Stimulated activated memory B cell treated with anti-CD40 and anti-IgM and Interleukin-4, amounts not matched to agents 10 μg/mL and 1 μg/mL and 100 μg/mL, for 72 hours (primary cell): ENCODE measurements around the gene WNK2.
A peak's percentile ranks its signal among the peaks of the same experiment; 100 is the strongest.

Source experiments
- ATAC-seq: fragments of 150-1000 bp; cut with Tn5 transposase; 2 replicates; pipeline ENCODE4 v1.10.0; 2021
- H3K27ac Mint-ChIP-seq: one replicate; pipeline ENCODE4 v1.8.0; 2022; ENCODE audit warnings: mild to moderate bottlenecking, mixed read lengths
- H3K27me3 Mint-ChIP-seq: one replicate; pipeline ENCODE4 v1.8.0; 2022; ENCODE audit warnings: mixed read lengths
- H3K36me3 Mint-ChIP-seq: one replicate; pipeline ENCODE4 v1.8.0; 2022; ENCODE audit warnings: mixed read lengths
- H3K4me1 Mint-ChIP-seq: one replicate; pipeline ENCODE4 v1.8.0; 2022; ENCODE audit warnings: mixed read lengths
- H3K4me3 Mint-ChIP-seq: one replicate; pipeline ENCODE4 v1.8.0; 2022; ENCODE audit warnings: mild to moderate bottlenecking, moderate library complexity, mixed read lengths
- H3K9me3 Mint-ChIP-seq: one replicate; pipeline ENCODE4 v1.8.0; 2022; ENCODE audit warnings: mixed read lengths

WNK2 gene

DNA sequence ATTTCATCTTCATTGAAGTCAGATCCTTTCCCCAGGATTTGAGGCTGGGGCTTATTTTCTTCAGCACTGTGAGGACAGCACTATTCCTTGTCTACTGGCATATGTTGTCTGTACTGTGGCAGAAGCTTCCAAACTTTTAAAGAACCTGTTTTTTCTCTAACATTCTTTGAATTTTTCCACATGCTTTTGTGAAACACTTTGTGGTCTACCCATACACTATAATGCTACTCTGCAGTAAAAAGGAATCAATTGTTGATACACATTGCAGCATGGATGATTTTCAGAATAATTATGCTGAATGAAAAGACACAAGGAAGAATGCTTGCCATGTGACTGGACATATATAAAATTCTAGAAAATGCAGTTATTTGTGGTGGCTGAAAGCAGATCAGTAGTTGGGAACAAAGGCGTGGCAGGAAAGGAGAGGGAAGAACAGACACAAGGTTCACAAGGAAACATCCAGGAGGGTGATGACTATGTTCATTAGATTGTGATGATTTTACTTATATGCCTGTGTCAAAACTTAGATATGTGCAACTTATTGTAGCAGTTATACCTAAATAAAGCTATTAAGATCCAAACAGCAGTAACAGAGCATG, 96.8 kb downstream of the WNK2 start:
- Mint-ChIP-seq H3K4me1 (peaks cover 9% of the 10 kb centered on the region), H3K27me3 (peaks cover 84% of the 10 kb centered on the region)

DNA sequence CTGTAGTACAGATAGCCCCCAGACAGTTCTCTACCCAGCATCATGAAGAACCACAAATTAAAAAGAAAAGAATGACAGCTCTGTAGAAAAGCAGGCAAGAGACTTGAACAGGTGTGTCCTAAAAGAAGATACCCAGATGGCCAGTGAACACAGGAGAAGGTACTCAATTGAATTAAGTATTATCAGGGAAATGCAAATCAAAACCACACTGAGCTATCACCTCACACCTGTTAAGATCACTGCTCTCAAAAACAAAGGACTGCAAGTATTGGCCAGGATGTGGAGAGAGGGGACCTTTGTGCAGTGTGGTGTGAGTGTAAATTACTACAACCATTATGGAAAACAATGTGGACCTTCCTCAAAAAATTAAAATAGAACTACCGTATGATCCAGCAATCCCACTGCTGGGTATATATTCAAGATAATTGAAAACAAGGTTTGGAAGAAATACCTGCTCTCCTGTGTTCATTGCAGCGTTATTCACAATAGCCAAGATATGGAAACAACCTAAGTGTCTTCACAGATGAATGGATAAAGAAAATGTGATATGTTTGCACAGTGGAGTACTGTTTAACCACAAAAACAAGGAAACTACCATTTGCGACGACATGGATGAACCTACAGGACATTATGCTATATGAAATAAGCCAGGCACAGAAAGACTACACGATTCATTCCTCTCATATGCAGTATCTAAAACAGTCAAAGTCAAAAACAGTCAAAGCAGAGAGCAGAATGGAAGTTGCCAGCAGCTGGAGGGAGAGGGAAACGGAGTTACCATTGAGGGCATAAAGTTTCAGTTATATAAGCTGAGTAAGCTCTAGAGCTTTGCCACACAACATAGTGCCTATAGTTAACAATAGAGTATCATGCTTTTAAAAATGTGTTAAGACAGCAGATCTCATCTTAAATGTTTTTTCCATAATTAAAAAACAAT, 102.6 kb downstream of the WNK2 start:
- no peaks in the 10 kb centered on the region for H3K36me3 Mint-ChIP-seq
- H3K27me3 Mint-ChIP-seq = peaks cover 73% of the 10 kb centered on the region
- H3K4me3 Mint-ChIP-seq = no peak overlapping the region
- peaks cover 26% of the 10 kb centered on the region for H3K4me1 Mint-ChIP-seq
- H3K9me3 Mint-ChIP-seq = peaks cover 2% of the 10 kb centered on the region
- peak; percentile 47 for ATAC-seq
- H3K27ac Mint-ChIP-seq = no peak overlapping the region

More for the DNA sequence above, 96.8 kb downstream of the WNK2 start:
- Mint-ChIP-seq H3K9me3 (peaks cover 2% of the 10 kb centered on the region), H3K4me3 (no peak overlapping the region), H3K36me3 (no peaks in the 10 kb centered on the region), H3K27ac (no peak overlapping the region)
- no peak for ATAC-seq

DNA sequence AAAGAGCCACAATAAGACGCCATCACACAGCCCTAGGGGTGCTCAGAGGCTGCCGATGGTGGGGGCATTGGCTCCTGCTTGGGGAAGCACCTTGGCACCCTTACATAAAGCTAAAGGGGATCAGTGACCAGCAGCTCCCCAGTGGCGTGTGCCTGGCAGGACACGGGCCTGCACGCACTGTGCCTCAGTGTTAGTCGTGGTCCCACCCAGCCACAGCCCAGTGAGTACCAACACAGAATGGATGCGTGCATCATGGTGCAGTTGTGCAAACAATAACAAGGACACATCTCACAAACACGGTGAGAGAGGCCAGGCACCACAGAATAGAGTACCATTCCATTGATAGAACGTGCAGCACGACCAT, 103.2 kb downstream of the WNK2 start:
- no peak for ATAC-seq
- peaks cover 72% of the 10 kb centered on the region for H3K27me3 Mint-ChIP-seq
- no peaks in the 10 kb centered on the region for H3K36me3 Mint-ChIP-seq
- H3K27ac Mint-ChIP-seq = no peak overlapping the region
- peaks cover 28% of the 10 kb centered on the region for H3K4me1 Mint-ChIP-seq
- H3K4me3 Mint-ChIP-seq = no peak overlapping the region
- peaks cover 2% of the 10 kb centered on the region for H3K9me3 Mint-ChIP-seq

DNA sequence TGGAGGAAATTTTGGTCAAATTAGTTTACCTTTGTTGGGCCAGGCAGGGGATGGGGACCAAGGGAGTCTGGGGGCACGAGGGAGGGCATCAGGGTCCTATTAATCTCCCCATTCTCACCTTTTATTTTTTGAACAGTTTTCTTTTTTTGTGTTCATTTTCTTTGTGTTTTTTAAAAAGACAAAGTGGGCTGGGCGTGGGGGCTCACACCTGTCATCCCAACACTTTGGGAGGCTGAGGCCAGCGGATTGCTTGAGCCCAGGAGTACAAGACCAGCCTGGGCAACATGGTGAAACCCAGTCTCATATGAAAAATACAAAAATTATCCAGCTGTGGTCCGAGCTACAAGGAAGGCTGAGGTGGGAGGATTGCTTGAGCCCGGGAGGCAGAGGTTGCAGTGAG, 103.7 kb downstream of the WNK2 start:
- peaks cover 68% of the 10 kb centered on the region for H3K27me3 Mint-ChIP-seq
- H3K4me3 Mint-ChIP-seq = no peak overlapping the region
- H3K9me3 Mint-ChIP-seq = peaks cover 2% of the 10 kb centered on the region
- peaks cover 28% of the 10 kb centered on the region for H3K4me1 Mint-ChIP-seq
- no peaks in the 10 kb centered on the region for H3K36me3 Mint-ChIP-seq
- H3K27ac Mint-ChIP-seq = no peak overlapping the region
- no peak for ATAC-seq

DNA sequence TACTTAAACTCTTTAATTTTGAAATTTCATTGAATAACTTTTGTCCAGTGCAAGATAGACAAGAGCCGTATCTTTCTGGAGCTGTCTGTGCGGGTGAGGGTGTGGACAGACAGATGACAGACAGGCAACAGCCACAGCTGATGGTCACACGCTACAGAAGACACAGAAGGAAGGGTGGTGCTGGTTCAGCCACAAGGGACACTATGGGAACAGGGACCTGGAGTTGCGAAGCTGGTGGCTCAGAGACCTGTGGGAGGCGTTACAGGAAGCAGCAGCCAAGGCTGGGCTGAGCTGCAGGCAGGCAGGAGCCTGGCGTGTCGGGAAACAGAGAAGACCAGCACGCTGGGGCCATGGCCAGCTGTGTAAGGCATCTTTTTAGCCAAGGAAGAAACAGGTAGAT, 104.4 kb downstream of the WNK2 start:
- Mint-ChIP-seq H3K4me1 (peaks cover 28% of the 10 kb centered on the region), H3K27me3 (peaks cover 62% of the 10 kb centered on the region), H3K4me3 (no peak overlapping the region), H3K9me3 (peaks cover 2% of the 10 kb centered on the region), H3K27ac (no peak overlapping the region), H3K36me3 (no peaks in the 10 kb centered on the region)
- no peak for ATAC-seq

DNA sequence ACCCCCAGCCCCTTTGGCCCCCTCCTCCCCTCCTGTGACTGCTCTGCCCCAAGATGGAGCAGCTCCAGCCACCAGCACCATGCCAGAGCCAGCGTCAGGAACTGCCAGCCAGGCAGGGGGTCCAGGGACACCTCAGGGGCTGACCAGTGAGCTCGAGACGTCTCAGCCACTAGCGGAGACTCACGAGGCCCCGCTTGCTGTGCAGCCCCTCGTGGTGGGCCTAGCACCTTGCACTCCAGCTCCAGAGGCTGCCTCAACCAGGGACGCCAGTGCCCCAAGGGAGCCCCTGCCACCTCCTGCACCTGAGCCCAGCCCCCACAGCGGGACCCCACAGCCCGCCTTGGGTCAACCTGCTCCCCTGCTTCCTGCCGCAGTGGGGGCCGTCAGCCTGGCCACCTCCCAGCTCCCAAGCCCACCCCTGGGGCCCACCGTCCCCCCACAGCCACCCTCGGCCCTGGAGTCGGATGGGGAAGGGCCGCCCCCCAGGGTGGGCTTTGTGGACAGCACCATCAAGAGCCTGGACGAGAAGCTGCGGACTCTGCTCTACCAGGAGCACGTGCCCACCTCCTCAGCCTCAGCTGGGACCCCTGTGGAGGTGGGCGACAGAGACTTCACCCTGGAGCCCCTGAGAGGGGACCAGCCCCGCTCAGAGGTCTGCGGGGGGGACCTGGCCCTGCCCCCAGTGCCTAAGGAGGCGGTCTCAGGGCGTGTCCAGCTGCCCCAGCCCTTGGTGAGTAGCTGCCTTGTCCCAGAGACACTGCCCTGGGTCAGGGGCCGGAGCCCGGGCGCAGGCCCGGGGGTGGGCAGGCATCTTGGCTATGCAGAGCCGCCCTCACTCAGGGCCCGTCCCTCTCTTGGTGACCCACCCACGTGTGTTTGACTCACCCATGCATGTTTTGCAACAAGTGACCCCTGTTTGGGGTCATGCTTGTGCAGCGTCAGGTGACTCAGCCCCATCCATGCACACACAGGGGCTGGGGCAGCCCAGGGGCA, 105.2 kb downstream of the WNK2 start:
- Mint-ChIP-seq H3K4me3 (no peak overlapping the region), H3K9me3 (no peaks in the 10 kb centered on the region), H3K36me3 (no peaks in the 10 kb centered on the region), H3K4me1 (peaks cover 36% of the 10 kb centered on the region), H3K27ac (no peak overlapping the region), H3K27me3 (peaks cover 62% of the 10 kb centered on the region)
- ATAC-seq = peak; percentile 3

DNA sequence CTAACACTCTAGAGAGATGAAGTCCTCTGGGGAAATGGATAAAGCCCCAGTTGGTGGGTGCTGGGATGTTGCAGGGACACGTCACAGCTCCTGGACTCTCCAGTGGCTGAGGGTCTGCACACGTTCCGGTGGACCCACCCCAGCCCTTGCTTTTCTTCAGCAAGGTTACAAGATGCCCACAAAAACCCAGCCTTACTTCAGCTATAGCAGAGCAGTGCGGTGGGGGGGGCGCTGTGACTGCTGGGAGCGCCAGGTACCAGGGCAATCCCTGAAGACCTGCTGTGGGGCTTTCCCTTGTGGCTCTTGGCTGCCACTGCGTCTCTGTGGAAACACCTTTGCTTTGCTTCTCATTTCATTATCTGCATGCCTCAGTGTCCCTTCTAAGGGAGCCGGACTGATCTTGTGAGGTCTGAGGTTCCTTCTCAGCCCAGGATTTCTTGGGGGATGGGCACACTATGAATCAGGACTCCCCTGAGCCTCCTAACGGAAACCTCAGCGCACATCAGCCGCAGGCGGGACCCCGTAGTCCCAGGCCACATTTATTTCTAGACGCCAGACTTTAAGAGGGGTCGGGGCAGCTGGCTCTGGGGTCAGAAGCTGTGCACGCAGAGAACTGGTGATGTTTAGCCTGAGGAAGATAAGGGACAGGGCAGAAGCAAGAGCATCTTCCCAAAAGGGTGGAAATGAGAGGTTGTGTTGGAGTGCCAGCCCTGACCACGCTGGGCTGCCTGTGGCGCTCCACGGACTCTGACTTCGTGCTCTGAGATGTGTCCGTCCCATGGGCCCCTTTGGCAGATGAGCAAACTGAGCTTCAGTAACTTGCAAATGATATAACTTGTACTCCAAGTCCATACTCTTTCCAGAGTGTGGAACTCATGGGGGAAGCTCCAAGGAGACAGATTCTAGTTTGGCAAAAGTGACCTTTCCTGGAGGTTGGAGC, 106.8 kb downstream of the WNK2 start:
- H3K27ac Mint-ChIP-seq = no peak overlapping the region
- H3K27me3 Mint-ChIP-seq = peaks cover 61% of the 10 kb centered on the region
- peak; percentile 58 for ATAC-seq
- no peaks in the 10 kb centered on the region for H3K36me3 Mint-ChIP-seq
- H3K4me1 Mint-ChIP-seq = peaks cover 48% of the 10 kb centered on the region
- H3K9me3 Mint-ChIP-seq = no peaks in the 10 kb centered on the region
- no peak overlapping the region for H3K4me3 Mint-ChIP-seq

DNA sequence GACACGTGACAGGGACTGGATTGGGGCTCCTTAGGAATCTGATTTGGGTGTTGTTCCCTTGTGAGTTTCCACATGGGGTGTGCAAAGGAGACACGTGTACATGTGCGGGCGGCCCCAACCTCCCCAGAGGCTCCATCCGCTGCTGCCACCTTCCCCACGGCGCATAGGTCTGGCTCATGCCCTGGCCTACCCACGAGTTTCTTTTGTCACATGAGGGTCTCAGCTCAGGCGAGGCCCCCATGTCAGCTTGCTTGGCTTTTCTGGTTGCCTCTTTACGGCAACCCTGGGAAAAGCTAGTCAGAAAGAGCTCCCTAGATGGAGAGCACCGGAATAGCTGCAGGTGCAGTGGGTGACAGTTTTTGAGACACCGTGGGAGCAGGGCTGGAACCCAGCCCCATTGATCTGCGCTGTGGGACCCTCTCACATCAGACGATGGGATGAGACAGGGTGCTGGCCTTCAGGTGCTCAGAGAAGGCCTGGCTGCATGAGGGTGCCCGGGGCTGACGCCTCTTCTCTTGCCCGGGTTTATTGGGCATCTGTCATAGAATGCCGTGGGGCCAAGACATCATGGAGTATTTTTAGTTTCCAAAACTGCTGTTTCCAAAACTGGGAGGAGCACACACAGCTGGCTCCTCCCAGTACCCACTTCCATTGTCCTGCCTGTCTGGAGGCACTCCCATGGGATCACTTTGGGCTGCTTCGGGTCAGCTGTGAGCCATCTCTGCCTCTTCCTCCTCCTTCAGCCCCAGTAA, 107.8 kb downstream of the WNK2 start:
- H3K36me3 Mint-ChIP-seq = no peaks in the 10 kb centered on the region
- H3K27ac Mint-ChIP-seq = no peak overlapping the region
- peaks cover 38% of the 10 kb centered on the region for H3K4me1 Mint-ChIP-seq
- H3K9me3 Mint-ChIP-seq = no peaks in the 10 kb centered on the region
- no peak overlapping the region for H3K4me3 Mint-ChIP-seq
- no peak for ATAC-seq
- H3K27me3 Mint-ChIP-seq = peaks cover 56% of the 10 kb centered on the region

DNA sequence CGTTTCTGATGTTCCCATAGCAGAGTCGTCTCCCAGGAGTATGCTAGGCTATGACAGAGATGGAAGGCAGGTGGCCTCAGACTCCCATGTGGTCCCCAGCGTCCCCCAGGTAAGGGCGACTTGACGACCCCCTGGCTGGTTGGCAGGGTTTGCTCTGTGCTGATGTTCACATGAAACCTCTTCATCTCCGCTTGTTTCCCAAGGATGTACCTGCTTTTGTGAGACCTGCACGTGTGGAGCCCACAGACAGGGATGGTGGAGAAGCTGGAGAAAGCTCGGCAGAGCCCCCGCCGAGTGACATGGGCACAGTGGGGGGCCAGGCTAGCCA, 108.3 kb downstream of the WNK2 start:
- H3K4me1 Mint-ChIP-seq = peaks cover 40% of the 10 kb centered on the region
- no peak for ATAC-seq

DNA sequence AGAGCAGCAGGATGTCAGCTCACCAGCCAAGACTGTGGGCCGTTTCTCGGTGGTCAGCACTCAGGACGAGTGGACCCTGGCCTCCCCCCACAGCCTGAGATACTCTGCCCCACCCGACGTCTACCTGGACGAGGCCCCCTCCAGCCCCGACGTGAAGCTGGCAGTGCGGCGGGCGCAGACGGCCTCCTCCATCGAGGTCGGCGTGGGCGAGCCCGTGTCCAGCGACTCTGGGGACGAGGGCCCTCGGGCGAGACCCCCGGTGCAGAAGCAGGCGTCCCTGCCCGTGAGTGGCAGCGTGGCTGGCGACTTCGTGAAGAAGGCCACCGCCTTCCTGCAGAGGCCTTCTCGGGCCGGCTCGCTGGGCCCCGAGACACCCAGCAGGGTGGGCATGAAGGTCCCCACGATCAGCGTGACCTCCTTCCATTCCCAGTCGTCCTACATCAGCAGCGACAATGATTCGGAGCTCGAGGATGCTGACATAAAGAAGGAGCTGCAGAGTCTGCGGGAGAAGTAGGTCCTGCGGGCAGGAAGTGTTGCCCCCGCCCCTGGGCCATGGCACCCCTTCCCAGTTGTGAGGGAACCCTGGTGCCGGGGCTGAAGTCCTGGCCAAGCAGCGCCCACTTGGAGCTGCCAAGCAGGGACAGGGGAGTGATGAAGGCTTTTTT, 108.9 kb downstream of the WNK2 start:
- ATAC-seq = no peak
- no peak overlapping the region for H3K4me3 Mint-ChIP-seq
- peaks cover 5% of the 10 kb centered on the region for H3K36me3 Mint-ChIP-seq
- peaks cover 56% of the 10 kb centered on the region for H3K27me3 Mint-ChIP-seq
- H3K4me1 Mint-ChIP-seq = peaks cover 41% of the 10 kb centered on the region
- H3K27ac Mint-ChIP-seq = no peak overlapping the region
- no peaks in the 10 kb centered on the region for H3K9me3 Mint-ChIP-seq

More for the DNA sequence above, 108.3 kb downstream of the WNK2 start:
- H3K36me3 Mint-ChIP-seq = peaks cover 4% of the 10 kb centered on the region
- H3K27me3 Mint-ChIP-seq = peaks cover 56% of the 10 kb centered on the region
- no peak overlapping the region for H3K27ac Mint-ChIP-seq
- H3K9me3 Mint-ChIP-seq = no peaks in the 10 kb centered on the region
- no peak overlapping the region for H3K4me3 Mint-ChIP-seq

DNA sequence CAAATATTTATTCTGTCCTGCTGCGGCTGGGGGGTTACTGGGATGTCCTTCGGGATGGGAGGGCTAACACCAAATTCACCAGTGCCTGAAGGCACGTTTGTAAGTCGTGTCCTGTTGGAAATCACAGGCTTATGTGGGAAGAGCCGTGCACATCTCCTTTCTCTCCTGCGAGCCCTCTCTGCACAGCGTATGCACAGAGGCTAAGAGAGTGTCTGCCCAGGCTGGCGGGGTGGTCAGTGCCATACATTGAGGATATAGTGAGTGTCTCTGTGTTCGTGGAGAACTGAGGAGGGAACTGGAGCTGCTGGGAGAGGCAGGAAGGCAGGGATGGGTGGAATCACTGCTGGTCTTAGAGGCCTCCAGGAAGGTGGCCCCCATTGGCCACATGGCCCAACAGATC, 110.1 kb downstream of the WNK2 start:
- no peak overlapping the region for H3K4me3 Mint-ChIP-seq

DNA sequence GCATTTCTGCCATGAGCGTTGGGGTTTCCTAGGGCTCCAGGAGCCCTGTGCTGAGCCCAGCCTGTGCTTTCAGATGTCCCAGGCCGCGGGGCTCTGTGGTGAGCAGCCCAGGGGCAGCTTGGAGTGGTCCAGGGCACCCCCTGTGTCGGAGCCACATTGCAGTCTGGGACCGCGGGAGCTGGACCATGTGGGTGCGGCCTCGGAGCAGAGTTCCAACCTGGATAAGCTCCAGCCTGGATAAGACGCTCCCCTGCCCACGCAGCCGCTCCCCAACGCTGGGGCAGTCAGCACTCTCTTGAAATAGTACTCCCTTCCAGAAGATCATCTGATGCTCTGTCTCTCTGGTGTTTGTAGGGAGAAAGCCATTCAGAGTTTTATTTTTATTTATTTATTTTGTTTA, 111.1 kb downstream of the WNK2 start:
- Mint-ChIP-seq H3K27me3 (peaks cover 46% of the 10 kb centered on the region), H3K4me1 (peaks cover 41% of the 10 kb centered on the region), H3K36me3 (peaks cover 5% of the 10 kb centered on the region), H3K27ac (no peak overlapping the region), H3K4me3 (no peak overlapping the region), H3K9me3 (no peaks in the 10 kb centered on the region)
- ATAC-seq = no peak

More for the DNA sequence above, 110.1 kb downstream of the WNK2 start:
- Mint-ChIP-seq H3K27ac (peak overlapping the region; percentile 1), H3K27me3 (peaks cover 52% of the 10 kb centered on the region), H3K4me1 (peaks cover 41% of the 10 kb centered on the region), H3K36me3 (peaks cover 5% of the 10 kb centered on the region), H3K9me3 (no peaks in the 10 kb centered on the region)
- ATAC-seq = no peak

DNA sequence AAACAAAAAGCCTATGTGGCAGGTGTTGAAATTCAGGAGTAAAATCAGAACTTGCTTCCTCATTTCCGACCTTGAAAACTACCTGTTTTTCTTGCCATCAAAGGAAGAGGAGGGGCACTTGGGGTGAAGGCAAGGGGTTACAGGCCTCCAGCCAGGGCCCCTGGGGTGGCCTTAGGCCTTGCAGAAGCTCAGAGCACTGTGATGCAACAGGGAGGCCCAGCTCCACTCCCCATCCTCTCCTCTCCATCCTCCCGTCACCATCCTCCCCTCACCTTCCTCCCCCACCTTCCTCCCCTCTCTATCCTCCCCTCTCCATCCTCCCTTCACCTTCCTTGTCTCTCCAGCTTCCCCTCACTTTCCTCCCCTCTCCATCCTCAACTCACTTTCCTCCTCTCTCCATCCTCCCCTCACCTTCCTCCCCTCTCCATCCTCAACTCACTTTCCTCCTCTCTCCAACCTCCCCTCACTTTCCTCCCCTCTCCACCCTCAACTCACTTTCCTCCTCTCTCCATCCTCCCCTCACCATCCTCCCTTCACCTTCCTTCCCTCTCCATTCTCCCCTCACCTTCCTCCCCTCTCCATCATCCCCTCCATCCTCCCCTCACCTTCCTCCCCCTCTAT, 111.6 kb downstream of the WNK2 start:
- H3K36me3 Mint-ChIP-seq = peaks cover 5% of the 10 kb centered on the region
- no peaks in the 10 kb centered on the region for H3K9me3 Mint-ChIP-seq
- no peak for ATAC-seq
- H3K4me1 Mint-ChIP-seq = peaks cover 40% of the 10 kb centered on the region
- H3K4me3 Mint-ChIP-seq = no peak overlapping the region
- no peak overlapping the region for H3K27ac Mint-ChIP-seq
- H3K27me3 Mint-ChIP-seq = peaks cover 44% of the 10 kb centered on the region
